HepG2 (cell line): Measurements from ENCODE around the gene FOXA1. TPM values are rescaled to one million over a fixed set of nuclear protein-coding genes. Genes with fewer than 3 reads are reported as not detected.

ENCODE experiments used
- IKZF4 ChIP-seq: sonication (generic); formaldehyde crosslinking; IDR thresholded peaks from 2 replicates; pipeline ENCODE4 v1.5.1; 2020; ENCODE audit warnings: borderline replicate concordance, mild to moderate bottlenecking, low read depth, missing genetic modification reagents; ENCODE audit errors: not compliant biosample characterization
- MTA3 ChIP-seq: sonication (generic); formaldehyde crosslinking; IDR thresholded peaks from 2 replicates; pipeline ENCODE4 v1.4.0; 2020; ENCODE audit warnings: missing genetic modification reagents
- MZF1 ChIP-seq: sonication (generic); formaldehyde crosslinking; IDR thresholded peaks from 2 replicates; pipeline ENCODE4 v1.8.1; 2023; ENCODE audit warnings: mild to moderate bottlenecking, missing genetic modification reagents, borderline replicate concordance
- RFXANK ChIP-seq: IDR thresholded peaks from 2 replicates; pipeline ENCODE4 v1.6.1; 2016
- SNRNP70 ChIP-seq: fragments of 200-400 bp; formaldehyde crosslinking; IDR thresholded peaks from 2 replicates; pipeline ENCODE4 v1.6.1; 2017; ENCODE audit warnings: mild to moderate bottlenecking, low read depth, low read length, moderate library complexity
- ZNF160 ChIP-seq: sonication (generic); formaldehyde crosslinking; IDR thresholded peaks from 2 replicates; pipeline ENCODE4 v1.8.0; 2022; ENCODE audit warnings: mild to moderate bottlenecking, inconsistent platforms, missing genetic modification reagents
- ZNF766 ChIP-seq: sonication (generic); formaldehyde crosslinking; IDR thresholded peaks from 2 replicates; pipeline ENCODE4 v1.5.0; 2020; ENCODE audit warnings: missing genetic modification reagents, borderline replicate concordance
- ZNF878 ChIP-seq: sonication (generic); formaldehyde crosslinking; IDR thresholded peaks from 2 replicates; pipeline ENCODE4 v1.8.1; 2023; ENCODE audit warnings: mild to moderate bottlenecking, missing genetic modification reagents, moderate library complexity
- polyA plus RNA-seq, 8 experiments: library from polyadenylated mRNA; depleted of rRNA in 3 of 8; stranded (reverse) in 7 of 8; unstranded in 1 of 8; fragments of >200 nt; fragmentation: Illumina TruSeq in 4 of 8; extraction: Trizol in 4 of 8; gene quantifications; 2 replicates each; pipeline versions ENCODE4 v1.2.1 to v1.2.3, GENCODE V29; 2011 to 2016; ENCODE audit warnings: low read depth in 4 of 8, missing spikeins in 1 of 8, mixed read lengths in 1 of 8; ENCODE audit not compliant: insufficient read depth in 1 of 8
- total RNA-seq, 5 experiments: library from RNA; depleted of rRNA; stranded (reverse); fragments of >200 nt; fragmentation: Illumina TruSeq; extraction: Trizol; gene quantifications; 2 replicates each; pipeline ENCODE4 v1.2.3, GENCODE V29; 2016; ENCODE audit warnings: low read depth in 1 of 5
- TF ChIP-seq, protein P1 (sequence below), 2 experiments: sonication (generic) in 1 of 2; formaldehyde crosslinking in 1 of 2; IDR thresholded peaks; 2 replicates each; pipeline versions ENCODE4 v1.4.0 to v1.6.1; 2018 to 2020; ENCODE audit warnings: missing genetic modification reagents in 2 of 2, borderline replicate concordance in 1 of 2, low read depth in 1 of 2, mild to moderate bottlenecking in 1 of 2, missing biosample characterization in 1 of 2
- TF ChIP-seq, protein P2 (sequence below): sonication (generic); formaldehyde crosslinking; IDR thresholded peaks from 2 replicates; pipeline ENCODE4 v1.4.0; 2020; ENCODE audit warnings: low read depth, mild to moderate bottlenecking, missing genetic modification reagents
- TF ChIP-seq, protein P3 (sequence below): sonication (generic); formaldehyde crosslinking; IDR thresholded peaks from 2 replicates; pipeline ENCODE4 v1.5.0; 2020; ENCODE audit warnings: missing genetic modification reagents
- TF ChIP-seq, protein P4 (sequence below): sonication (generic); formaldehyde crosslinking; IDR thresholded peaks from 2 replicates; pipeline ENCODE4 v1.5.0; 2020; ENCODE audit warnings: mild to moderate bottlenecking, missing genetic modification reagents, borderline replicate concordance
- TF ChIP-seq, protein P5 (sequence below): sonication (generic); formaldehyde crosslinking; IDR thresholded peaks from 2 replicates; pipeline ENCODE4 v1.5.0; 2020; ENCODE audit warnings: missing genetic modification reagents

The FOXA1 gene
- total and polyA plus RNA-seq, 2 of the 13 experiments (the other 11 are each of a cell fraction or from before 2014, with no cell fraction given), result 43.4 to 58.6 TPM

DNA sequence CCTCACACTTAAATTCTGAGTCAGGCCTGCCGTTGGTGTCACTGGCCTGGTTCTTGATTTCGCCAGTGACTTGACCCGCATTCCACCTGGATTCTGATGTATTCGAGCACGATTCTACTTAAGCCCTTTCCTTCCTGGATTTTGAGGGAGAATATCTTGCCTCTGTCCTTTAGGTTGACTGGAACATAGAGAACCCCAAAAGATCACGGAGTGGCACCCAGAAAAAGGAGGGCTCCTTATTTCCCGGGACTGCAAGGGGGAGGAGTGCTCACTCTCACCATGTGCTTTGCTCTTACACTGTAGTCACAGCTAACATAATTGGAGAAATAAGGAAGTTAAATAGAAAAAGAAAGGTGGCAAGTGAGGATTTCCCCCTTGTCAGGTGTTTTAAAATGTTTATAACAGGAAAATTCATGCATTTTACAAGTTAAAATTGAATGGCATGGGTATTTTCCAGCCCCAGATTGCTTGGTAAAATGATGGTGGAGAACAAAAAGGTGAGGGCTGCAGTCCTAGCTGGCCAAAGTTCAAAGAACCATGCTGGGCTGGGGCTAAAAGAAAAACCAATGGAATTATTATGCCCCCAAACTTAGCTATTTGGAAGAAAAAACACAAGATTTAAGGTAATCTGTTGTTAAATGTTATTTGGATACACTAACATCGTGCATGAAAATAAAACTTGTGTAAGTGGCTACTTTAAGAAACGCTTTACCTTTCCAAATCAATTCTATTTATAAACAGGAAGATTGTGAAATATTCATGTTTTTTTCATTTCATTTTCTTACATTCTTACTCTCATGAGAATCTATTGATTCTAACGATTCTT lies 8.9 kb downstream of the FOXA1 start (continued):
- TF ChIP-seq, protein P1, sequence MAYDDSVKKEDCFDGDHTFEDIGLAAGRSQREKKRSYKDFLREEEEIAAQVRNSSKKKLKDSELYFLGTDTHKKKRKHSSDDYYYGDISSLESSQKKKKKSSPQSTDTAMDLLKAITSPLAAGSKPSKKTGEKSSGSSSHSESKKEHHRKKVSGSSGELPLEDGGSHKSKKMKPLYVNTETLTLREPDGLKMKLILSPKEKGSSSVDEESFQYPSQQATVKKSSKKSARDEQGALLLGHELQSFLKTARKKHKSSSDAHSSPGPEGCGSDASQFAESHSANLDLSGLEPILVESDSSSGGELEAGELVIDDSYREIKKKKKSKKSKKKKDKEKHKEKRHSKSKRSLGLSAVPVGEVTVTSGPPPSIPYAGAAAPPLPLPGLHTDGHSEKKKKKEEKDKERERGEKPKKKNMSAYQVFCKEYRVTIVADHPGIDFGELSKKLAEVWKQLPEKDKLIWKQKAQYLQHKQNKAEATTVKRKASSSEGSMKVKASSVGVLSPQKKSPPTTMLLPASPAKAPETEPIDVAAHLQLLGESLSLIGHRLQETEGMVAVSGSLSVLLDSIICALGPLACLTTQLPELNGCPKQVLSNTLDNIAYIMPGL (CRISPR knock-in tag; IDR thresholded peaks at IDR 0.05; ENCODE audit: borderline replicate concordance in 1 of 2, low read depth in 1 of 2), result 0 out of 4 replicates have a peak, but pooled peaks of 1 of the 2 experiments have one; percentile 26
- no peak for TF ChIP-seq ZNF878
- TF ChIP-seq, protein P2, sequence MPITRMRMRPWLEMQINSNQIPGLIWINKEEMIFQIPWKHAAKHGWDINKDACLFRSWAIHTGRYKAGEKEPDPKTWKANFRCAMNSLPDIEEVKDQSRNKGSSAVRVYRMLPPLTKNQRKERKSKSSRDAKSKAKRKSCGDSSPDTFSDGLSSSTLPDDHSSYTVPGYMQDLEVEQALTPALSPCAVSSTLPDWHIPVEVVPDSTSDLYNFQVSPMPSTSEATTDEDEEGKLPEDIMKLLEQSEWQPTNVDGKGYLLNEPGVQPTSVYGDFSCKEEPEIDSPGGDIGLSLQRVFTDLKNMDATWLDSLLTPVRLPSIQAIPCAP (CRISPR knock-in tag), result no peak
- no peak for TF ChIP-seq RFXANK
- no peak for TF ChIP-seq MTA3 (CRISPR knock-in tag)
- no peak for TF ChIP-seq SNRNP70
- no peak for TF ChIP-seq IKZF4 (CRISPR knock-in tag)
- TF ChIP-seq, protein P3, sequence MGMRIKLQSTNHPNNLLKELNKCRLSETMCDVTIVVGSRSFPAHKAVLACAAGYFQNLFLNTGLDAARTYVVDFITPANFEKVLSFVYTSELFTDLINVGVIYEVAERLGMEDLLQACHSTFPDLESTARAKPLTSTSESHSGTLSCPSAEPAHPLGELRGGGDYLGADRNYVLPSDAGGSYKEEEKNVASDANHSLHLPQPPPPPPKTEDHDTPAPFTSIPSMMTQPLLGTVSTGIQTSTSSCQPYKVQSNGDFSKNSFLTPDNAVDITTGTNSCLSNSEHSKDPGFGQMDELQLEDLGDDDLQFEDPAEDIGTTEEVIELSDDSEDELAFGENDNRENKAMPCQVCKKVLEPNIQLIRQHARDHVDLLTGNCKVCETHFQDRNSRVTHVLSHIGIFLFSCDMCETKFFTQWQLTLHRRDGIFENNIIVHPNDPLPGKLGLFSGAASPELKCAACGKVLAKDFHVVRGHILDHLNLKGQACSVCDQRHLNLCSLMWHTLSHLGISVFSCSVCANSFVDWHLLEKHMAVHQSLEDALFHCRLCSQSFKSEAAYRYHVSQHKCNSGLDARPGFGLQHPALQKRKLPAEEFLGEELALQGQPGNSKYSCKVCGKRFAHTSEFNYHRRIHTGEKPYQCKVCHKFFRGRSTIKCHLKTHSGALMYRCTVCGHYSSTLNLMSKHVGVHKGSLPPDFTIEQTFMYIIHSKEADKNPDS (CRISPR knock-in tag), result no peak
- no peak for TF ChIP-seq MZF1 (CRISPR knock-in tag)
- no peak for TF ChIP-seq ZNF766 (CRISPR knock-in tag)
- no peak for TF ChIP-seq ZNF160 (CRISPR knock-in tag)
- TF ChIP-seq, protein P4, sequence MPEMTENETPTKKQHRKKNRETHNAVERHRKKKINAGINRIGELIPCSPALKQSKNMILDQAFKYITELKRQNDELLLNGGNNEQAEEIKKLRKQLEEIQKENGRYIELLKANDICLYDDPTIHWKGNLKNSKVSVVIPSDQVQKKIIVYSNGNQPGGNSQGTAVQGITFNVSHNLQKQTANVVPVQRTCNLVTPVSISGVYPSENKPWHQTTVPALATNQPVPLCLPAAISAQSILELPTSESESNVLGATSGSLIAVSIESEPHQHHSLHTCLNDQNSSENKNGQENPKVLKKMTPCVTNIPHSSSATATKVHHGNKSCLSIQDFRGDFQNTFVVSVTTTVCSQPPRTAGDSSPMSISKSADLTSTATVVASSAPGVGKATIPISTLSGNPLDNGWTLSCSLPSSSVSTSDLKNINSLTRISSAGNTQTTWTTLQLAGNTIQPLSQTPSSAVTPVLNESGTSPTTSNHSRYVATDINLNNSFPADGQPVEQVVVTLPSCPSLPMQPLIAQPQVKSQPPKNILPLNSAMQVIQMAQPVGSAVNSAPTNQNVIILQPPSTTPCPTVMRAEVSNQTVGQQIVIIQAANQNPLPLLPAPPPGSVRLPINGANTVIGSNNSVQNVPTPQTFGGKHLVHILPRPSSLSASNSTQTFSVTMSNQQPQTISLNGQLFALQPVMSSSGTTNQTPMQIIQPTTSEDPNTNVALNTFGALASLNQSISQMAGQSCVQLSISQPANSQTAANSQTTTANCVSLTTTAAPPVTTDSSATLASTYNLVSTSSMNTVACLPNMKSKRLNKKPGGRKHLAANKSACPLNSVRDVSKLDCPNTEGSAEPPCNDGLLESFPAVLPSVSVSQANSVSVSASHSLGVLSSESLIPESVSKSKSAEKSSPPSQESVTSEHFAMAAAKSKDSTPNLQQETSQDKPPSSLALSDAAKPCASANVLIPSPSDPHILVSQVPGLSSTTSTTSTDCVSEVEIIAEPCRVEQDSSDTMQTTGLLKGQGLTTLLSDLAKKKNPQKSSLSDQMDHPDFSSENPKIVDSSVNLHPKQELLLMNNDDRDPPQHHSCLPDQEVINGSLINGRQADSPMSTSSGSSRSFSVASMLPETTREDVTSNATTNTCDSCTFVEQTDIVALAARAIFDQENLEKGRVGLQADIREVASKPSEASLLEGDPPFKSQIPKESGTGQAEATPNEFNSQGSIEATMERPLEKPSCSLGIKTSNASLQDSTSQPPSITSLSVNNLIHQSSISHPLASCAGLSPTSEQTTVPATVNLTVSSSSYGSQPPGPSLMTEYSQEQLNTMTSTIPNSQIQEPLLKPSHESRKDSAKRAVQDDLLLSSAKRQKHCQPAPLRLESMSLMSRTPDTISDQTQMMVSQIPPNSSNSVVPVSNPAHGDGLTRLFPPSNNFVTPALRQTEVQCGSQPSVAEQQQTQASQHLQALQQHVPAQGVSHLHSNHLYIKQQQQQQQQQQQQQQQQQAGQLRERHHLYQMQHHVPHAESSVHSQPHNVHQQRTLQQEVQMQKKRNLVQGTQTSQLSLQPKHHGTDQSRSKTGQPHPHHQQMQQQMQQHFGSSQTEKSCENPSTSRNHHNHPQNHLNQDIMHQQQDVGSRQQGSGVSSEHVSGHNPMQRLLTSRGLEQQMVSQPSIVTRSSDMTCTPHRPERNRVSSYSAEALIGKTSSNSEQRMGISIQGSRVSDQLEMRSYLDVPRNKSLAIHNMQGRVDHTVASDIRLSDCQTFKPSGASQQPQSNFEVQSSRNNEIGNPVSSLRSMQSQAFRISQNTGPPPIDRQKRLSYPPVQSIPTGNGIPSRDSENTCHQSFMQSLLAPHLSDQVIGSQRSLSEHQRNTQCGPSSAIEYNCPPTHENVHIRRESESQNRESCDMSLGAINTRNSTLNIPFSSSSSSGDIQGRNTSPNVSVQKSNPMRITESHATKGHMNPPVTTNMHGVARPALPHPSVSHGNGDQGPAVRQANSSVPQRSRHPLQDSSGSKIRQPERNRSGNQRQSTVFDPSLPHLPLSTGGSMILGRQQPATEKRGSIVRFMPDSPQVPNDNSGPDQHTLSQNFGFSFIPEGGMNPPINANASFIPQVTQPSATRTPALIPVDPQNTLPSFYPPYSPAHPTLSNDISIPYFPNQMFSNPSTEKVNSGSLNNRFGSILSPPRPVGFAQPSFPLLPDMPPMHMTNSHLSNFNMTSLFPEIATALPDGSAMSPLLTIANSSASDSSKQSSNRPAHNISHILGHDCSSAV (CRISPR knock-in tag), result no peak
- TF ChIP-seq, protein P5, sequence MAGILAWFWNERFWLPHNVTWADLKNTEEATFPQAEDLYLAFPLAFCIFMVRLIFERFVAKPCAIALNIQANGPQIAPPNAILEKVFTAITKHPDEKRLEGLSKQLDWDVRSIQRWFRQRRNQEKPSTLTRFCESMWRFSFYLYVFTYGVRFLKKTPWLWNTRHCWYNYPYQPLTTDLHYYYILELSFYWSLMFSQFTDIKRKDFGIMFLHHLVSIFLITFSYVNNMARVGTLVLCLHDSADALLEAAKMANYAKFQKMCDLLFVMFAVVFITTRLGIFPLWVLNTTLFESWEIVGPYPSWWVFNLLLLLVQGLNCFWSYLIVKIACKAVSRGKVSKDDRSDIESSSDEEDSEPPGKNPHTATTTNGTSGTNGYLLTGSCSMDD (CRISPR knock-in tag), result no peak
